GM18517 (cell line): ENCODE results near the gene MATK.

Source experiments
- ATAC-seq: cut with Tn5 transposase; IDR thresholded peaks from one replicate; pipeline ENCODE4 v1.9.1; 2021; ENCODE audit warnings: mild to moderate bottlenecking, moderate library complexity; ENCODE audit not compliant: unreplicated experiment

MATK gene

GRCh38 chr19:3790941-3791340, 4.8 kb upstream of the MATK start:
- ATAC-seq = no peak

- ATAC-seq = no peak
Measured at GRCh38 chr19:3790209-3790734, 4.1 kb upstream of the MATK start.

- no peak for ATAC-seq
Measured at GRCh38 chr19:3788996-3789778, 3.0 kb upstream of the MATK start.

GRCh38 chr19:3785451-3785937, 687 bp downstream of the MATK start:
- ATAC-seq = no peak

- ATAC-seq = no peak
Measured at GRCh38 chr19:3784607-3785450, 1.4 kb downstream of the MATK start.

GRCh38 chr19:3783660-3784584, 2.3 kb downstream of the MATK start:
- no peak for ATAC-seq

- no peak for ATAC-seq
Measured at GRCh38 chr19:3782903-3783302, 3.3 kb downstream of the MATK start.

GRCh38 chr19:3782330-3782729, 3.9 kb downstream of the MATK start:
- no peak for ATAC-seq

GRCh38 chr19:3781603-3782002, 4.6 kb downstream of the MATK start:
- ATAC-seq = no peak

- no peak for ATAC-seq
Measured at GRCh38 chr19:3780786-3781304, 5.3 kb downstream of the MATK start.

- ATAC-seq = no peak
Measured at GRCh38 chr19:3778899-3779723, 7.1 kb downstream of the MATK start.

GRCh38 chr19:3778104-3778867, 7.9 kb downstream of the MATK start:
- ATAC-seq = no peak

GRCh38 chr19:3776479-3777040, 9.6 kb downstream of the MATK start:
- no peak for ATAC-seq

- ATAC-seq = no peak
Measured at GRCh38 chr19:3775831-3776230, 10.3 kb downstream of the MATK start.

GRCh38 chr19:3775374-3775711, 10.8 kb downstream of the MATK start:
- ATAC-seq = no peak

- ATAC-seq = no peak
Measured at GRCh38 chr19:3774621-3775373, 11.4 kb downstream of the MATK start.

- ATAC-seq = no peak
Measured at GRCh38 chr19:3773814-3774515, 12.2 kb downstream of the MATK start.
